Stimulated activated CD4-positive, alpha-beta T cell treated with anti-CD3 and anti-CD28 coated beads, Interleukin-4, amount 100 ng/mL, for 24 hours (primary cell): ENCODE results near the gene ST3GAL5.

Experiments
- DNase-seq: peaks from one replicate; pipeline ENCODE4 v3.0.0-alpha.2; 2020

The ST3GAL5 gene

GRCh38 chr2:85787282-85787980 is 101.4 kb downstream of the ST3GAL5 start:
- DNase-seq: no peak
